HG02884 (cell line): ENCODE measurements around the gene SLC35D1.
"Not testable (repeated sequence)": the region's sequence is repeated elsewhere in the genome, so short reads cannot be mapped to it uniquely, and the experiment has no call there.

ENCODE experiments used
- ATAC-seq: cut with Tn5 transposase; IDR thresholded peaks from one replicate; pipeline ENCODE4 v1.9.1; 2021; ENCODE audit warnings: mild to moderate bottlenecking, moderate library complexity; ENCODE audit not compliant: unreplicated experiment

The SLC35D1 gene

GRCh38 chr1:66993076-66993475 is 60.9 kb downstream of the SLC35D1 start:
- no peak for ATAC-seq

GRCh38 chr1:66985835-66986234 is 68.1 kb downstream of the SLC35D1 start:
- ATAC-seq: no peak

- ATAC-seq: peak; percentile 85
Measured at GRCh38 chr1:66984491-66984890, 69.5 kb downstream of the SLC35D1 start.

GRCh38 chr1:66982561-66983260 is 71.2 kb downstream of the SLC35D1 start:
- ATAC-seq: no peak

- no peak for ATAC-seq
Measured at GRCh38 chr1:66981679-66982078, 72.3 kb downstream of the SLC35D1 start.

- ATAC-seq: no peak
Measured at GRCh38 chr1:66980745-66981367, 73.1 kb downstream of the SLC35D1 start.

- ATAC-seq: not testable (repeated sequence)
Measured at GRCh38 chr1:66979621-66980020, 74.3 kb downstream of the SLC35D1 start.

GRCh38 chr1:66978201-66978600 is 75.7 kb downstream of the SLC35D1 start:
- no peak for ATAC-seq

GRCh38 chr1:66968574-66968973 is 85.4 kb downstream of the SLC35D1 start:
- ATAC-seq: no peak

- not testable (repeated sequence) for ATAC-seq
Measured at GRCh38 chr1:66966188-66966873, 87.6 kb downstream of the SLC35D1 start.

GRCh38 chr1:66957938-66958337 is 96.0 kb downstream of the SLC35D1 start:
- ATAC-seq: no peak

GRCh38 chr1:66954208-66954607 is 99.7 kb downstream of the SLC35D1 start:
- ATAC-seq: peak; percentile 68

- ATAC-seq: no peak
Measured at GRCh38 chr1:66951513-66951912, 102.4 kb downstream of the SLC35D1 start.
